GM19351 (cell line): ENCODE results near the gene CHST4.
"Not testable (repeated sequence)": the region's sequence is repeated elsewhere in the genome, so short reads cannot be mapped to it uniquely, and the experiment has no call there.

Experiments
- ATAC-seq: cut with Tn5 transposase; IDR thresholded peaks from one replicate; pipeline ENCODE4 v1.9.1; 2021; ENCODE audit warnings: mild to moderate bottlenecking, moderate library complexity; ENCODE audit not compliant: unreplicated experiment

The CHST4 gene

GRCh38 chr16:71569621-71570020 lies 43.4 kb downstream of the CHST4 start:
- ATAC-seq: no peak

GRCh38 chr16:71570144-71570543 lies 43.9 kb downstream of the CHST4 start:
- ATAC-seq: no peak

GRCh38 chr16:71572497-71573116 lies 46.4 kb downstream of the CHST4 start:
- no peak for ATAC-seq

DNA sequence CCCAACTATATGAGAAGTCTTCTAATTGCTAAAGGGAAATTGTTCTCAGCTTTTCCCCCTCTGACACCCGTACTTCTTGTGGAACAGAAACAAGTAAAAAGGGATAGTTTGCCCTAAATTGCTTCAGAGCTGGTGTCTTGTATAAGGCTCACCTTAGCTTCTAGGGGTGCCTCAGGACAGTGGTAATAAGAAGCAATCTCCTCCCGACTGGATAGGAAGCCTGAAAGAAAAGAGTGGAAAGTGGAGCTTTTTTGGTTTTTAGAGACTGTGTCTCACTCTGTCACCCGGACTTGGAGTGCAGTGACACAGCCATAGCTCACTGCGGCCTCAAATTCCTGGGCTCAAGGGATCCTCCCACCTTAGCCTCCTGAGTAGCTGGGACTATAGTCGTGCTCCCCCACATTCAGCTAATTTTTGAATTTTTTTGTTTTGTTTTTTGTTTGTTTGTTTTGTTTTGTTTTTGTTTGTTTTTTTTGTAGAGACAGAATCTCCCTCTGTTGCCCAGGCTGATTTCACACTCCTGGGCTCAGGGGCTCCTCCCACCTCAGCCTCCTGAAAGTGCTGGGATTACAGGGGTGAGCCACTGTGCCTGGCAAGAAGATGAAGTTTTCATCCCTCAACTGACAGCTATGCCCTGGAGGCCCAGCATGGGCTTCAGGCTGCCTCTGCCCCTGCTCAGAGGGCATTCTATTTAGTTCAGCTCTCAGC lies 47.3 kb downstream of the CHST4 start:
- ATAC-seq: no peak

DNA sequence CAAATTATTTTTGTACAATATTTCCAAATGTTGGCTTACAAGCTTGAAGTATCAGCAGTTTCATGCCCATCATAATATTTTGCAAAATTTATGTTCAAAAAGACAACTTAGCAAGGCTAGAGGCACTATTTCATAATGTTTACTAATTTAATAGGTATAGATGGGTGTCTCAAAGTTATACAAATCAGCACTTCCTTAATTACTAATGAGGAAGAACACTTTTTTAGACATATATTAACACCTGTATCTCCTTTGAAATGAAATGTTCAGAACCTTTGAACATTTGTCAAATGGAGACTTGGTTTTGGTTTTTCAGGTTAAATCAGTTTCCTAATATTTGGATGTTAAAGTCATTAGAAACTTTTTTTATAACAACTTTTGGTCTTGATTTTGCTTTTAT lies 48.5 kb downstream of the CHST4 start:
- ATAC-seq: no peak

GRCh38 chr16:71576971-71577370 lies 50.7 kb downstream of the CHST4 start, which contains the start of gene TAT:
TSS of gene TAT (minus strand) at chr16:71577092. CDS start at chr16:71576415, 677 bp downstream.
- ATAC-seq: no peak

GRCh38 chr16:71582553-71582848 lies 56.3 kb downstream of the CHST4 start:
- ATAC-seq: not testable (repeated sequence)

GRCh38 chr16:71584543-71585317 lies 58.5 kb downstream of the CHST4 start:
- no peak for ATAC-seq

GRCh38 chr16:71585318-71585703 lies 59.1 kb downstream of the CHST4 start:
- no peak for ATAC-seq
